ENCODE results near the gene OGG1.

The OGG1 gene

DNA sequence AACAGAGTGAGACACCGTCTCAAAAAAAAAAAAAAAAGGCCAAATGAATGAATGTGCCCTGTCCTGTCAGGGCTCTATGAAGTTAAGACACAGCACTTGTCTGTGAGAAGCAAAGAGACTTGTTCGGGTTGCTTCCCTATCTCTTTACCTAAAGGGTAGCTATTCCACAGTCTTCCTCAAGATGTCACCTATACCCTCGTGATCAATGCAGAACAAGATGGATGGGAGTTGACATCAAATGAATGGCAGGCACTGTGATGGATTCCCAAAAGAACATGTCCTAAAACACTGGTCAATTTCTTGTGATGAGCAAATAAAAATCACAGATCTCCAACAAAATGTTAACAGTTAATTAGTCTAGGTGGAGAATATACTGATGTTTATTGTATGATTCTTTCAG, 33.0 kb downstream of the OGG1 start:
- ChIA-PET CTCF (interaction anchor here (0.7 to 2.0 kb wide), 5 partner anchors 9 to 569 kb away, joined by 3 to 5 read pairs (median 4); no protein-coding TSS in a partner anchor), POLR2A (interaction anchor here (0.7 to 1.6 kb wide), 3 partner anchors 10 to 1935 kb away, joined by 3 to 6 read pairs (median 3); partner anchors contain the start of gene ARPC4)
- TF ChIP-seq HOXC10 (CRISPR knock-in tag; IDR thresholded peaks at IDR 0.05) (no peak), ZNF133 (tag by site-specific recombination; IDR thresholded peaks at IDR 0.05) (no peak), ZNF747 (tag by site-specific recombination; IDR thresholded peaks at IDR 0.05) (no peak), ZNF561 (tag by site-specific recombination; IDR thresholded peaks at IDR 0.05; ENCODE audit: borderline replicate concordance) (no peak), ZNF174 (tag by site-specific recombination; IDR thresholded peaks at IDR 0.05) (no peak), ZNF792 (tag by site-specific recombination; IDR thresholded peaks at IDR 0.05) (no peak), ZNF707 (tag by site-specific recombination; IDR thresholded peaks at IDR 0.05) (no peak), ZNF654 (tag by site-specific recombination; IDR thresholded peaks at IDR 0.05; ENCODE audit: low read depth) (peak; percentile 30; the same call in 1 of the 2 replicates), ZNF621 (tag by site-specific recombination; IDR thresholded peaks at IDR 0.05) (no peak), ZNF146 (tag by site-specific recombination; IDR thresholded peaks at IDR 0.05) (no peak), ZBTB7A (tag by site-specific recombination; IDR thresholded peaks at IDR 0.05; ENCODE audit: low read depth) (no peak), ZBTB17 (tag by site-specific recombination; IDR thresholded peaks at IDR 0.05) (no peak), KLF9 (tag by site-specific recombination; IDR thresholded peaks at IDR 0.05; ENCODE audit: low read depth) (no peak), SP2 (tag by site-specific recombination; IDR thresholded peaks at IDR 0.05) (no peak), ZNF600 (tag by site-specific recombination; IDR thresholded peaks at IDR 0.05) (0 out of 2 replicates have a peak, but pooled peaks have one; percentile 26), ZNF248 (tag by site-specific recombination; IDR thresholded peaks at IDR 0.05) (no peak), ZNF112 (tag by site-specific recombination; IDR thresholded peaks at IDR 0.05) (no peak), ZNF335 (tag by site-specific recombination; conservative IDR thresholded peaks at IDR 0.05) (no peak)
- TF ChIP-seq, protein P1, sequence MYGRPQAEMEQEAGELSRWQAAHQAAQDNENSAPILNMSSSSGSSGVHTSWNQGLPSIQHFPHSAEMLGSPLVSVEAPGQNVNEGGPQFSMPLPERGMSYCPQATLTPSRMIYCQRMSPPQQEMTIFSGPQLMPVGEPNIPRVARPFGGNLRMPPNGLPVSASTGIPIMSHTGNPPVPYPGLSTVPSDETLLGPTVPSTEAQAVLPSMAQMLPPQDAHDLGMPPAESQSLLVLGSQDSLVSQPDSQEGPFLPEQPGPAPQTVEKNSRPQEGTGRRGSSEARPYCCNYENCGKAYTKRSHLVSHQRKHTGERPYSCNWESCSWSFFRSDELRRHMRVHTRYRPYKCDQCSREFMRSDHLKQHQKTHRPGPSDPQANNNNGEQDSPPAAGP (tag by site-specific recombination; IDR thresholded peaks at IDR 0.05), result no peak
- TF ChIP-seq, protein P2, sequence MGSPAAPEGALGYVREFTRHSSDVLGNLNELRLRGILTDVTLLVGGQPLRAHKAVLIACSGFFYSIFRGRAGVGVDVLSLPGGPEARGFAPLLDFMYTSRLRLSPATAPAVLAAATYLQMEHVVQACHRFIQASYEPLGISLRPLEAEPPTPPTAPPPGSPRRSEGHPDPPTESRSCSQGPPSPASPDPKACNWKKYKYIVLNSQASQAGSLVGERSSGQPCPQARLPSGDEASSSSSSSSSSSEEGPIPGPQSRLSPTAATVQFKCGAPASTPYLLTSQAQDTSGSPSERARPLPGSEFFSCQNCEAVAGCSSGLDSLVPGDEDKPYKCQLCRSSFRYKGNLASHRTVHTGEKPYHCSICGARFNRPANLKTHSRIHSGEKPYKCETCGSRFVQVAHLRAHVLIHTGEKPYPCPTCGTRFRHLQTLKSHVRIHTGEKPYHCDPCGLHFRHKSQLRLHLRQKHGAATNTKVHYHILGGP (tag by site-specific recombination; IDR thresholded peaks at IDR 0.05), result no peak
- TF ChIP-seq, protein P3, sequence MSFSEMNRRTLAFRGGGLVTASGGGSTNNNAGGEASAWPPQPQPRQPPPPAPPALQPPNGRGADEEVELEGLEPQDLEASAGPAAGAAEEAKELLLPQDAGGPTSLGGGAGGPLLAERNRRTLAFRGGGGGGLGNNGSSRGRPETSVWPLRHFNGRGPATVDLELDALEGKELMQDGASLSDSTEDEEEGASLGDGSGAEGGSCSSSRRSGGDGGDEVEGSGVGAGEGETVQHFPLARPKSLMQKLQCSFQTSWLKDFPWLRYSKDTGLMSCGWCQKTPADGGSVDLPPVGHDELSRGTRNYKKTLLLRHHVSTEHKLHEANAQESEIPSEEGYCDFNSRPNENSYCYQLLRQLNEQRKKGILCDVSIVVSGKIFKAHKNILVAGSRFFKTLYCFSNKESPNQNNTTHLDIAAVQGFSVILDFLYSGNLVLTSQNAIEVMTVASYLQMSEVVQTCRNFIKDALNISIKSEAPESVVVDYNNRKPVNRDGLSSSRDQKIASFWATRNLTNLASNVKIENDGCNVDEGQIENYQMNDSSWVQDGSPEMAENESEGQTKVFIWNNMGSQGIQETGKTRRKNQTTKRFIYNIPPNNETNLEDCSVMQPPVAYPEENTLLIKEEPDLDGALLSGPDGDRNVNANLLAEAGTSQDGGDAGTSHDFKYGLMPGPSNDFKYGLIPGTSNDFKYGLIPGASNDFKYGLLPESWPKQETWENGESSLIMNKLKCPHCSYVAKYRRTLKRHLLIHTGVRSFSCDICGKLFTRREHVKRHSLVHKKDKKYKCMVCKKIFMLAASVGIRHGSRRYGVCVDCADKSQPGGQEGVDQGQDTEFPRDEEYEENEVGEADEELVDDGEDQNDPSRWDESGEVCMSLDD (tag by site-specific recombination; IDR thresholded peaks at IDR 0.05), result no peak
- TF ChIP-seq, protein P4, sequence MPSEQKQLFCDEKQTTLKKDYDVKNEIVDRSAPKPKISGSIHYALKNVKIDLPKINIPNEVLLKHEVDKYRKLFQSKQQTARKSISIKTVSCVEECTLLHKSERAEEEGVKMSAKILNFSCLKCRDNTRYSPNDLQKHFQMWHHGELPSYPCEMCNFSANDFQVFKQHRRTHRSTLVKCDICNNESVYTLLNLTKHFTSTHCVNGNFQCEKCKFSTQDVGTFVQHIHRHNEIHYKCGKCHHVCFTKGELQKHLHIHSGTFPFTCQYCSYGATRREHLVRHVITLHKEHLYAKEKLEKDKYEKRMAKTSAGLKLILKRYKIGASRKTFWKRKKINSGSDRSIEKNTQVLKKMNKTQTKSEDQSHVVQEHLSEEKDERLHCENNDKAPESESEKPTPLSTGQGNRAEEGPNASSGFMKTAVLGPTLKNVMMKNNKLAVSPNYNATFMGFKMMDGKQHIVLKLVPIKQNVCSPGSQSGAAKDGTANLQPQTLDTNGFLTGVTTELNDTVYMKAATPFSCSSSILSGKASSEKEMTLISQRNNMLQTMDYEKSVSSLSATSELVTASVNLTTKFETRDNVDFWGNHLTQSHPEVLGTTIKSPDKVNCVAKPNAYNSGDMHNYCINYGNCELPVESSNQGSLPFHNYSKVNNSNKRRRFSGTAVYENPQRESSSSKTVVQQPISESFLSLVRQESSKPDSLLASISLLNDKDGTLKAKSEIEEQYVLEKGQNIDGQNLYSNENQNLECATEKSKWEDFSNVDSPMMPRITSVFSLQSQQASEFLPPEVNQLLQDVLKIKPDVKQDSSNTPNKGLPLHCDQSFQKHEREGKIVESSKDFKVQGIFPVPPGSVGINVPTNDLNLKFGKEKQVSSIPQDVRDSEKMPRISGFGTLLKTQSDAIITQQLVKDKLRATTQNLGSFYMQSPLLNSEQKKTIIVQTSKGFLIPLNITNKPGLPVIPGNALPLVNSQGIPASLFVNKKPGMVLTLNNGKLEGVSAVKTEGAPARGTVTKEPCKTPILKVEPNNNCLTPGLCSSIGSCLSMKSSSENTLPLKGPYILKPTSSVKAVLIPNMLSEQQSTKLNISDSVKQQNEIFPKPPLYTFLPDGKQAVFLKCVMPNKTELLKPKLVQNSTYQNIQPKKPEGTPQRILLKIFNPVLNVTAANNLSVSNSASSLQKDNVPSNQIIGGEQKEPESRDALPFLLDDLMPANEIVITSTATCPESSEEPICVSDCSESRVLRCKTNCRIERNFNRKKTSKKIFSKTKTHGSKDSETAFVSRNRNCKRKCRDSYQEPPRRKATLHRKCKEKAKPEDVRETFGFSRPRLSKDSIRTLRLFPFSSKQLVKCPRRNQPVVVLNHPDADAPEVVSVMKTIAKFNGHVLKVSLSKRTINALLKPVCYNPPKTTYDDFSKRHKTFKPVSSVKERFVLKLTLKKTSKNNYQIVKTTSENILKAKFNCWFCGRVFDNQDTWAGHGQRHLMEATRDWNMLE (tag by site-specific recombination; conservative IDR thresholded peaks at IDR 0.05; ENCODE audit: low read depth), result no peak
- TF ChIP-seq, protein P5, sequence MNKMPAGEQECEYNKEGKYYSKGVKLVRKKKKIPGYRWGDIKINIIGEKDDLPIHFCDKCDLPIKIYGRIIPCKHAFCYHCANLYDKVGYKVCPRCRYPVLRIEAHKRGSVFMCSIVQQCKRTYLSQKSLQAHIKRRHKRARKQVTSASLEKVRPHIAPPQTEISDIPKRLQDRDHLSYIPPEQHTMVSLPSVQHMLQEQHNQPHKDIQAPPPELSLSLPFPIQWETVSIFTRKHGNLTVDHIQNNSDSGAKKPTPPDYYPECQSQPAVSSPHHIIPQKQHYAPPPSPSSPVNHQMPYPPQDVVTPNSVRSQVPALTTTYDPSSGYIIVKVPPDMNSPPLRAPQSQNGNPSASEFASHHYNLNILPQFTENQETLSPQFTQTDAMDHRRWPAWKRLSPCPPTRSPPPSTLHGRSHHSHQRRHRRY (tag by site-specific recombination; IDR thresholded peaks at IDR 0.05), result no peak
- TF ChIP-seq, protein P6, sequence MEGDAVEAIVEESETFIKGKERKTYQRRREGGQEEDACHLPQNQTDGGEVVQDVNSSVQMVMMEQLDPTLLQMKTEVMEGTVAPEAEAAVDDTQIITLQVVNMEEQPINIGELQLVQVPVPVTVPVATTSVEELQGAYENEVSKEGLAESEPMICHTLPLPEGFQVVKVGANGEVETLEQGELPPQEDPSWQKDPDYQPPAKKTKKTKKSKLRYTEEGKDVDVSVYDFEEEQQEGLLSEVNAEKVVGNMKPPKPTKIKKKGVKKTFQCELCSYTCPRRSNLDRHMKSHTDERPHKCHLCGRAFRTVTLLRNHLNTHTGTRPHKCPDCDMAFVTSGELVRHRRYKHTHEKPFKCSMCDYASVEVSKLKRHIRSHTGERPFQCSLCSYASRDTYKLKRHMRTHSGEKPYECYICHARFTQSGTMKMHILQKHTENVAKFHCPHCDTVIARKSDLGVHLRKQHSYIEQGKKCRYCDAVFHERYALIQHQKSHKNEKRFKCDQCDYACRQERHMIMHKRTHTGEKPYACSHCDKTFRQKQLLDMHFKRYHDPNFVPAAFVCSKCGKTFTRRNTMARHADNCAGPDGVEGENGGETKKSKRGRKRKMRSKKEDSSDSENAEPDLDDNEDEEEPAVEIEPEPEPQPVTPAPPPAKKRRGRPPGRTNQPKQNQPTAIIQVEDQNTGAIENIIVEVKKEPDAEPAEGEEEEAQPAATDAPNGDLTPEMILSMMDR (tag by site-specific recombination; IDR thresholded peaks at IDR 0.05), result 0 out of 2 replicates have a peak, but pooled peaks have one; percentile 16
- no peaks in the 10 kb centered on the region for H3K9me3 ChIP-seq (ENCODE audit: control insufficient read depth, insufficient read depth, low read depth, low read length)
- H3K36me3 ChIP-seq (ENCODE audit: control insufficient read depth in 2 of 2, insufficient read depth in 1 of 2, low read length in 2 of 2), result peaks cover 13 to 79% of the 10 kb centered on the region in 2 experiments; a peak in 2 of 3 replicates
- H3K4me1 ChIP-seq (ENCODE audit: control insufficient read depth, insufficient read depth, low read length), result no peaks in the 10 kb centered on the region
- H3K4me3 ChIP-seq (ENCODE audit: low read depth, low read length), result no peak overlapping the region
- H3K27ac ChIP-seq (ENCODE audit: extremely low read depth, low read depth, low read length), result no peak overlapping the region

Measured in HEK293 (cell line).